ENCODE measurements around the gene UBE2R2.

UBE2R2 gene

DNA sequence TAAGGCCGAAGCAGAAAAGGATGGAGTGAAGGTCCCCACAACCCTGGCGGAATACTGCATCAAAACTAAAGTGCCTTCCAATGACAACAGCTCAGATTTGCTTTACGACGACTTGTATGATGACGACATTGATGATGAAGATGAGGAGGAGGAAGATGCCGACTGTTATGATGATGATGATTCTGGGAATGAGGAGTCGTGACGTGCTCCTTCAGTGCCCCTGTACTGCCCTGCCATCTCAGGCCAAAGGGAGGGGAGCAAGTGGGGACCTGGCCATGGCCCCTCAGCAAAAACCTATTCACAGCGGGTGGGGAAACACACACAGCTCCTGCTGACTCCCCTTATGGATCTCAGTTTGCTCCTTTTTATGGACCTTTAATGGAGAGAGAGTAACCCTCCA lies 100.1 kb downstream of the UBE2R2 start:
- Histone ChIP-seq H3K23ac (ENCODE audit: low read length) (no peak overlapping the region), H3K79me1 (ENCODE audit: low read length) (no peaks in the 10 kb centered on the region), H2AK5ac (ENCODE audit: low read length) (no peak overlapping the region), H3K27me3 (ENCODE audit: insufficient read depth, low read length) (no peaks in the 10 kb centered on the region), H3K14ac (ENCODE audit: low read length) (no peak overlapping the region), H3K4me1 (ENCODE audit: control insufficient read depth in 1 of 2, insufficient read depth in 2 of 2, low read length in 2 of 2) (no peaks in the 10 kb centered on the region), H3K27ac (ENCODE audit: low read depth, low read length) (no peak overlapping the region), H2BK12ac (ENCODE audit: low read length) (no peak overlapping the region), H4K8ac (ENCODE audit: low read depth, low read length) (no peak overlapping the region), H4K12ac (ENCODE audit: low read depth, low read length) (no peak overlapping the region), H2BK5ac (ENCODE audit: low read depth, low read length, poor library complexity) (no peak overlapping the region), H3K79me2 (ENCODE audit: control insufficient read depth, insufficient read depth, low read length, poor library complexity) (no peaks in the 10 kb centered on the region), H3K18ac (ENCODE audit: low read length) (no peak overlapping the region), H4K91ac (ENCODE audit: low read depth, low read length) (no peak overlapping the region), H2AFZ (ENCODE audit: insufficient read depth, low read length, poor library complexity) (no peak overlapping the region), H3K4ac (ENCODE audit: low read depth, low read length) (no peak overlapping the region), H2BK120ac (ENCODE audit: insufficient read depth, low read length, poor library complexity) (no peak overlapping the region), H3K36me3 (ENCODE audit: control insufficient read depth in 1 of 2, insufficient read depth in 2 of 2, low read length in 2 of 2) (peaks cover 23 to 49% of the 10 kb centered on the region in 2 experiments), H3K4me3 (ENCODE audit: low read depth, low read length) (no peak overlapping the region), H3K9me3 (ENCODE audit: insufficient read depth, low read depth, low read length) (no peaks in the 10 kb centered on the region), H3K9ac (ENCODE audit: low read length) (no peak overlapping the region), H3K4me2 (ENCODE audit: low read length) (no peak overlapping the region)
- no CpG with 5 or more reads among the region's 9 CpGs for WGBS (ENCODE audit: extremely low coverage, insufficient coverage, insufficient read length)
- no peak for DNase-seq

DNA sequence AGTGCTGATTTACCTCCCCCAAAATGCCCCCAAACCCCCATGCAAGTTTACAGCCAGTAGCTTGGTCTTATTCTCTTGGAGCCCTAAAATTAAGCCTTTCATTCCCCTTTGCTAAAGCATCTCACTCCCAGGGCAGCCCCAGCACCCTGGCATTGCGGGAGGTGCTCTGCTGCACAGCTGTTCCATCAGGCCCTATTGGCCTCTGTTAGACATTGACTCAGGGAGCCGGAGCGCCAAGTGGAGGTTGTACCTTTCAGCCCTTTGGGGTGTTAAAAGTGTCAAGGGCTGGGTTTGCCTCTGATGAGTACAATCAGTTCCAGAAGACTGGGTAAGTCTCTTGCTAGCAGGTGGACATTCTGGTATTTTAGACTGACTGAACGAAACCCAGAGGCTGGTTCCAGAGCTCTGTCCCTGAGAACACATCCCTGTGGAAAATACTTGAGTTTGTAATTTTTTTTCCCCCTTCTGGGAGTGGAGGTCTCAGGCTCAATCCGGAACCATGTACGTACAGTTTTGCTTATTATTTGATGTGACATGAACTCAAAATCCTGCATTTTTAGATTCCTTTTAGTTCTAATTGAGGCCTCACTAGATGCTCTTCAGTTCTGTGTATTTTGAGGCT lies 102.4 kb downstream of the UBE2R2 start:
- no peak overlapping the region for H3K27ac ChIP-seq (ENCODE audit: low read depth, low read length)
- no peak overlapping the region for H3K14ac ChIP-seq (ENCODE audit: low read length)
- H4K91ac ChIP-seq (ENCODE audit: low read depth, low read length), result no peak overlapping the region
- WGBS (ENCODE audit: extremely low coverage, insufficient coverage, insufficient read length), result no CpG with 5 or more reads among the region's 6 CpGs
- no peak overlapping the region for H2BK12ac ChIP-seq (ENCODE audit: low read length)
- no peak overlapping the region for H3K23ac ChIP-seq (ENCODE audit: low read length)
- H3K9ac ChIP-seq (ENCODE audit: low read length), result no peak overlapping the region
- H3K4me3 ChIP-seq (ENCODE audit: low read depth, low read length), result no peak overlapping the region
- H3K4me2 ChIP-seq (ENCODE audit: low read length), result no peak overlapping the region
- no peak overlapping the region for H2AFZ ChIP-seq (ENCODE audit: insufficient read depth, low read length, poor library complexity)
- no peaks in the 10 kb centered on the region for H3K9me3 ChIP-seq (ENCODE audit: insufficient read depth, low read depth, low read length)
- no peak overlapping the region for H2BK120ac ChIP-seq (ENCODE audit: insufficient read depth, low read length, poor library complexity)
- no peak overlapping the region for H4K12ac ChIP-seq (ENCODE audit: low read depth, low read length)
- no peak overlapping the region for H2BK5ac ChIP-seq (ENCODE audit: low read depth, low read length, poor library complexity)
- H3K18ac ChIP-seq (ENCODE audit: low read length), result no peak overlapping the region
- peaks cover 40 to 64% of the 10 kb centered on the region in 2 experiments for H3K36me3 ChIP-seq (ENCODE audit: control insufficient read depth in 1 of 2, insufficient read depth in 2 of 2, low read length in 2 of 2)
- H4K8ac ChIP-seq (ENCODE audit: low read depth, low read length), result no peak overlapping the region
- H3K79me1 ChIP-seq (ENCODE audit: low read length), result no peaks in the 10 kb centered on the region
- H3K27me3 ChIP-seq (ENCODE audit: insufficient read depth, low read length), result no peaks in the 10 kb centered on the region
- no peak overlapping the region for H2AK5ac ChIP-seq (ENCODE audit: low read length)
- H3K79me2 ChIP-seq (ENCODE audit: control insufficient read depth, insufficient read depth, low read length, poor library complexity), result no peaks in the 10 kb centered on the region
- H3K4ac ChIP-seq (ENCODE audit: low read depth, low read length), result no peak overlapping the region
- DNase-seq, result no peak
- H3K4me1 ChIP-seq (ENCODE audit: control insufficient read depth in 1 of 2, insufficient read depth in 2 of 2, low read length in 2 of 2), result no peaks in the 10 kb centered on the region

DNA sequence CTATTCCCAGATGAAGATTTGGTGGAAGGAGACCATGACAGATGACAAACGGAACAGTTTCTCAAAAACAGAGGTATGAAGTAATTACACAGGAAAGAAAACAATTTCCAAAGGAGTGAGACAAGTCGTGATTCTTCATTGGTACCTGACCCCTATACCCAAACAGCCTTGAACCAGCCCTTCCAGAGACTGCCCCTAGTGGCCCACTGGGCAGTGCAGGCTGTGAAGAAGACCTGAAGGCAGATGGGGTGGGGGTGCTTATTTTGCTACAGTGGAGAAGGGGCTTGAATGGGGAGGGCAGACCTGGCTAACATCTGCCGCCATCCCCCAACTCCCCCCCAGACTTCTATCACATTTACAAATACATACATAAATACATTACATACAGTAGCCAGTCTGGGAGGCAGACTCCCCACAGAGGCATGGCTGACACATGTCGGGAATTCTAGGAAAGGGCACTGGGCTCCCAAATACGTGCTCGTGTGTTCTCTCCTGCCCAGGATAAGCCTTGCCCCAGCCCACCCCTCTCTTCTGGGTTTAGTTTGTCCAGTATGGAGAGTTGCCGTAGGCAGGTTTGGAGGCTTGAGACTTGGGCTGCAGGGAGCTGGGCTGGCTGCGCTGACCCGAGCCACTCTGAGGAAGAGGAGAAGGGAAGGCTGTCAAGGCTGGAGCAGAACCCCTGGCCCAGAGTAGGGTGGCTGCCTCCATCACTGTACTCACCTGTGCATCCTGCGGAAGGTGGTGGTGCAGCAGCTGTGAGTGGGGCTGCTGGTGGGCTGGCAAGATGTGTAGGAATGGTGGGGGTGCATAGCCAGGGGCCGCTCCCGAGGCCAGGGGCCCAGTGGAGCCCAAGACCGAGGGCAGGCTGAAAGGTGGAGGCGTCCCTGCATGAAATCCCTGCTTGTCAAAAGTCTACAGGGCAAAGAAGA lies 105.3 kb downstream of the UBE2R2 start:
- Histone ChIP-seq H4K12ac (ENCODE audit: low read depth, low read length) (no peak overlapping the region), H3K14ac (ENCODE audit: low read length) (no peak overlapping the region), H2AK5ac (ENCODE audit: low read length) (no peak overlapping the region), H4K8ac (ENCODE audit: low read depth, low read length) (no peak overlapping the region), H4K91ac (ENCODE audit: low read depth, low read length) (no peak overlapping the region), H2BK12ac (ENCODE audit: low read length) (no peak overlapping the region), H3K79me1 (ENCODE audit: low read length) (no peaks in the 10 kb centered on the region), H3K4me2 (ENCODE audit: low read length) (no peak overlapping the region), H3K4me3 (ENCODE audit: low read depth, low read length) (no peak overlapping the region), H3K27me3 (ENCODE audit: insufficient read depth, low read length) (no peaks in the 10 kb centered on the region), H3K79me2 (ENCODE audit: control insufficient read depth, insufficient read depth, low read length, poor library complexity) (no peaks in the 10 kb centered on the region), H2AFZ (ENCODE audit: insufficient read depth, low read length, poor library complexity) (no peak overlapping the region), H3K23ac (ENCODE audit: low read length) (no peak overlapping the region), H3K4me1 (ENCODE audit: control insufficient read depth in 1 of 2, insufficient read depth in 2 of 2, low read length in 2 of 2) (no peaks in the 10 kb centered on the region), H2BK5ac (ENCODE audit: low read depth, low read length, poor library complexity) (no peak overlapping the region), H3K27ac (ENCODE audit: low read depth, low read length) (no peak overlapping the region), H3K4ac (ENCODE audit: low read depth, low read length) (no peak overlapping the region), H3K18ac (ENCODE audit: low read length) (no peak overlapping the region), H3K9me3 (ENCODE audit: insufficient read depth, low read depth, low read length) (no peaks in the 10 kb centered on the region), H2BK120ac (ENCODE audit: insufficient read depth, low read length, poor library complexity) (no peak overlapping the region), H3K36me3 (ENCODE audit: control insufficient read depth in 1 of 2, insufficient read depth in 2 of 2, low read length in 2 of 2) (peaks cover 61 to 86% of the 10 kb centered on the region in 2 experiments), H3K9ac (ENCODE audit: low read length) (no peak overlapping the region)
- no CpG with 5 or more reads among the region's 14 CpGs for WGBS (ENCODE audit: extremely low coverage, insufficient coverage, insufficient read length)
- DNase-seq, result peak in 1 of 2 donors; percentile 39

DNA sequence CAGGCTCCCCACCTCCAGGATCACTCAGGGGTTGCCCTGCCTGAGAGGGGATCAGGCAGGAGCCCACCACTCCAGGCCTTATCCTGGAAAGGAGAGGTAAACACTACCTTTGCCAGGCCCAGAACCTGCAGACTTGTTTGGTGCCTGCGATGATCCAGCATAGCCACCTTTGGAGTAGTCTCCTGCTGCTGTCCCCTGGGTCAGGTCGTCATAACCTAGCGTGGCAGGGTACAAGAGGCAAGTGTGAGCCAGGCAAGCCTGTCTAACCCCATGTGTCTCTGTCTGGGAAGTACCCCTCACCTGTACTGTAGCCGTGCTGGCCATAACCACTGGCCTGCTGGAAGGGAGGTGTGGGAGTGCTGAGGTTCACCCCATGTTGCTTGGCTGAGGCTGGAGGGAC lies 106.1 kb downstream of the UBE2R2 start:
- no CpG with 5 or more reads among the region's 4 CpGs for WGBS (ENCODE audit: extremely low coverage, insufficient coverage, insufficient read length)
- no peak overlapping the region for H2AK5ac ChIP-seq (ENCODE audit: low read length)
- no peak overlapping the region for H4K8ac ChIP-seq (ENCODE audit: low read depth, low read length)
- H3K9ac ChIP-seq (ENCODE audit: low read length), result no peak overlapping the region
- H3K27me3 ChIP-seq (ENCODE audit: insufficient read depth, low read length), result no peaks in the 10 kb centered on the region
- no peak overlapping the region for H2BK12ac ChIP-seq (ENCODE audit: low read length)
- no peak overlapping the region for H2BK5ac ChIP-seq (ENCODE audit: low read depth, low read length, poor library complexity)
- H2AFZ ChIP-seq (ENCODE audit: insufficient read depth, low read length, poor library complexity), result no peak overlapping the region
- H3K79me2 ChIP-seq (ENCODE audit: control insufficient read depth, insufficient read depth, low read length, poor library complexity), result no peaks in the 10 kb centered on the region
- no peak overlapping the region for H3K4me2 ChIP-seq (ENCODE audit: low read length)
- H4K12ac ChIP-seq (ENCODE audit: low read depth, low read length), result no peak overlapping the region
- H2BK120ac ChIP-seq (ENCODE audit: insufficient read depth, low read length, poor library complexity), result no peak overlapping the region
- no peaks in the 10 kb centered on the region for H3K4me1 ChIP-seq (ENCODE audit: control insufficient read depth in 1 of 2, insufficient read depth in 2 of 2, low read length in 2 of 2)
- H4K91ac ChIP-seq (ENCODE audit: low read depth, low read length), result no peak overlapping the region
- H3K4me3 ChIP-seq (ENCODE audit: low read depth, low read length), result no peak overlapping the region
- no peaks in the 10 kb centered on the region for H3K79me1 ChIP-seq (ENCODE audit: low read length)
- DNase-seq, result no peak
- H3K4ac ChIP-seq (ENCODE audit: low read depth, low read length), result no peak overlapping the region
- H3K18ac ChIP-seq (ENCODE audit: low read length), result no peak overlapping the region
- H3K27ac ChIP-seq (ENCODE audit: low read depth, low read length), result no peak overlapping the region
- H3K36me3 ChIP-seq (ENCODE audit: control insufficient read depth in 1 of 2, insufficient read depth in 2 of 2, low read length in 2 of 2), result peaks cover 69 to 89% of the 10 kb centered on the region in 2 experiments
- peaks cover 2% of the 10 kb centered on the region for H3K9me3 ChIP-seq (ENCODE audit: insufficient read depth, low read depth, low read length)
- H3K23ac ChIP-seq (ENCODE audit: low read length), result no peak overlapping the region
- no peak overlapping the region for H3K14ac ChIP-seq (ENCODE audit: low read length)
